HEK293T (cell line): ENCODE measurements around the gene CREB5.

ENCODE experiments used
- ELF4 ChIP-seq: fragments of 450-650 bp; IDR thresholded peaks from 2 replicates; pipeline ENCODE4 v1.6.1; 2017; ENCODE audit warnings: antibody characterized with exemption
- FOXA1 ChIP-seq: fragments of 450-650 bp; IDR thresholded peaks from 2 replicates; pipeline ENCODE4 v1.6.1; 2016; ENCODE audit warnings: mild to moderate bottlenecking
- FOXK2 ChIP-seq: fragments of 450-650 bp; IDR thresholded peaks from 2 replicates; pipeline ENCODE4 v1.6.1; 2016; ENCODE audit warnings: mild to moderate bottlenecking
- HDGF ChIP-seq: fragments of 450-650 bp; IDR thresholded peaks from 2 replicates; pipeline ENCODE4 v1.6.1; 2017; ENCODE audit warnings: antibody characterized with exemption, borderline replicate concordance
- SP1 ChIP-seq: fragments of 450-650 bp; IDR thresholded peaks from 2 replicates; pipeline ENCODE4 v1.6.1; 2017
- SUZ12 ChIP-seq: fragments of 450-650 bp; IDR thresholded peaks from 2 replicates; pipeline ENCODE4 v1.6.1; 2016; ENCODE audit warnings: mild to moderate bottlenecking
- TARDBP ChIP-seq: fragments of 450-650 bp; IDR thresholded peaks from 2 replicates; pipeline ENCODE4 v1.6.1; 2016

- no peak for TF ChIP-seq HDGF
- no peak for TF ChIP-seq SP1
- no peak for TF ChIP-seq SUZ12
- TF ChIP-seq FOXA1 = no peak
- TF ChIP-seq TARDBP = no peak
- no peak for TF ChIP-seq ELF4
- TF ChIP-seq FOXK2 = no peak
These were observed 285.7 kb downstream of the CREB5 start for GRCh38 chr7:28697913-28698563.
